ENCODE data around the gene MTHFD1. TPM values are rescaled to one million over a fixed set of nuclear protein-coding genes. Genes with fewer than 3 reads are reported as not detected.

The MTHFD1 gene
- polyA plus RNA-seq, 1 of the 3 experiments (the other 2 are of a cell fraction), result 31.0 TPM

- H3K36me3 ChIP-seq (replicated peaks in 1 of 2; ENCODE audit: control insufficient read depth in 1 of 2, insufficient read depth in 2 of 2, low read length in 1 of 2), result peaks cover 9% of the 10 kb centered on the region in 2 experiments
- DNase-seq, result no peak
- ChIA-PET POLR2A (no interaction called here), CTCF (interaction anchor here (1.5 to 2.4 kb wide), 2 partner anchors 28 to 77 kb away, joined by 5 to 7 read pairs; no protein-coding TSS in a partner anchor)
- H3F3A ChIP-seq (replicated peaks; ENCODE audit: insufficient read depth), result peaks cover 5% of the 10 kb centered on the region
- H2AFZ ChIP-seq (ENCODE audit: low read depth), result no peak overlapping the region
- no peaks in the 10 kb centered on the region for H3K4me1 ChIP-seq (ENCODE audit: control insufficient read depth in 1 of 2, insufficient read depth in 2 of 2, low read depth in 1 of 2, low read length in 1 of 2)
- no peak overlapping the region for H3K27ac ChIP-seq (ENCODE audit: low read depth in 2 of 2, low read length in 1 of 2)
- H3K27me3 ChIP-seq (ENCODE audit: insufficient read depth), result no peaks in the 10 kb centered on the region
- no peaks in the 10 kb centered on the region for H4K20me1 ChIP-seq (ENCODE audit: insufficient read depth)
- H3K79me2 ChIP-seq (ENCODE audit: insufficient read depth), result peaks cover 26% of the 10 kb centered on the region; the same call in 1 of the 2 replicates
- H3K4me2 ChIP-seq, result no peak overlapping the region
- H3K9me3 ChIP-seq, result no peaks in the 10 kb centered on the region
- WGBS (ENCODE audit: low lambda C conversion rate), result 91% methylated on average over 1 of the region's 1 CpG
- H3K4me3 ChIP-seq (ENCODE audit: low read depth in 2 of 2, low read length in 1 of 2), result no peak overlapping the region
- H3K9me2 ChIP-seq, result no peaks in the 10 kb centered on the region
- no peak overlapping the region for H3K9ac ChIP-seq
- TF ChIP-seq MXI1 (IDR thresholded peaks at IDR 0.05; ENCODE audit: low read depth, low read length) (no peak), TEAD4 (IDR thresholded peaks at IDR 0.05; ENCODE audit: borderline replicate concordance, insufficient read depth) (no peak), IRF3 (IDR thresholded peaks at IDR 0.05; ENCODE audit: low read depth, low read length) (no peak), SIN3A (IDR thresholded peaks at IDR 0.05; ENCODE audit: borderline replicate concordance, low read depth, low read length) (no peak), RAD21 (IDR thresholded peaks at IDR 0.05; ENCODE audit: low read length) (no peak), PBX3 (IDR thresholded peaks at IDR 0.05) (no peak), CTCF (IDR thresholded peaks at IDR 0.05) (no peak), RCOR1 (IDR thresholded peaks at IDR 0.05; ENCODE audit: low read length) (no peak), JUND (IDR thresholded peaks at IDR 0.05) (no peak), NRF1 (IDR thresholded peaks at IDR 0.05; ENCODE audit: low read depth, low read length) (no peak), FOXJ3 (CRISPR knock-in tag; IDR thresholded peaks at IDR 0.05) (no peak), RFX5 (IDR thresholded peaks at IDR 0.05; ENCODE audit: low read length) (no peak)
Measured at GRCh38 chr14:64401949-64402348, 13.8 kb downstream of the MTHFD1 start.

- H3K9me2 ChIP-seq, result no peaks in the 10 kb centered on the region
- TF ChIP-seq MXI1 (IDR thresholded peaks at IDR 0.05; ENCODE audit: low read depth, low read length) (no peak), FOXJ3 (CRISPR knock-in tag; IDR thresholded peaks at IDR 0.05) (no peak), CTCF (IDR thresholded peaks at IDR 0.05) (no peak)
- no peak overlapping the region for H2AFZ ChIP-seq (ENCODE audit: low read depth)
- no peak for DNase-seq
- POLR2A ChIA-PET, result no interaction called here
- 98% methylated on average over 4 of the region's 4 CpGs for WGBS (ENCODE audit: low lambda C conversion rate)
- no peak overlapping the region for H3K4me2 ChIP-seq
- H3F3A ChIP-seq (replicated peaks; ENCODE audit: insufficient read depth), result peaks cover 5% of the 10 kb centered on the region
- no peaks in the 10 kb centered on the region for H3K4me1 ChIP-seq (ENCODE audit: control insufficient read depth in 1 of 2, insufficient read depth in 2 of 2, low read depth in 1 of 2, low read length in 1 of 2)
- H3K27me3 ChIP-seq (ENCODE audit: insufficient read depth), result no peaks in the 10 kb centered on the region
- CTCF ChIA-PET, result interaction anchor here (1.1 kb wide), 2 partner anchors 25 to 73 kb away, joined by 3 to 5 read pairs; no protein-coding TSS in a partner anchor
- no peaks in the 10 kb centered on the region for H3K9me3 ChIP-seq
- H3K79me2 ChIP-seq (ENCODE audit: insufficient read depth), result peaks cover 5% of the 10 kb centered on the region; the same call in 1 of the 2 replicates
- H3K4me3 ChIP-seq (ENCODE audit: low read depth in 2 of 2, low read length in 1 of 2), result no peak overlapping the region
- H4K20me1 ChIP-seq (ENCODE audit: insufficient read depth), result no peaks in the 10 kb centered on the region
- peaks cover 9% of the 10 kb centered on the region in 2 experiments for H3K36me3 ChIP-seq (replicated peaks in 1 of 2; ENCODE audit: control insufficient read depth in 1 of 2, insufficient read depth in 2 of 2, low read length in 1 of 2)
- H3K9ac ChIP-seq, result no peak overlapping the region
- H3K27ac ChIP-seq (ENCODE audit: low read depth in 2 of 2, low read length in 1 of 2), result no peak overlapping the region
Measured at GRCh38 chr14:64405295-64405694, 17.1 kb downstream of the MTHFD1 start.

All from SK-N-SH (cell line).